SK-N-SH (cell line): ENCODE results near the gene RHCE. TPM values are rescaled to one million over a fixed set of nuclear protein-coding genes. Genes with fewer than 3 reads are reported as not detected.
"Not testable (repeated sequence)": the region's sequence is repeated elsewhere in the genome, so short reads cannot be mapped to it uniquely, and the experiment has no call there.

ENCODE experiments used
- CTCF ChIA-PET: fragments of 300-600, 350-600 bp; formaldehyde crosslinking; extraction: SDS; loops from one replicate; lab custom pipeline; 2021; lab: Yijun Ruan, JAX
- POLR2A ChIA-PET: fragments of 350-600 bp; sonication (Branson Sonifier 250); formaldehyde crosslinking; extraction: SDS; loops from one replicate; lab custom pipeline; 2020; ENCODE audit warnings: antibody characterized with exemption, inconsistent platforms; lab: Yijun Ruan, JAX
- DNase-seq: peaks from one replicate; pipeline ENCODE4 v3.0.0; 2012
- H2AFZ ChIP-seq: fragments of 200-600 bp; sonication (generic); 2 replicates; pipeline ENCODE4 v1.8.1; 2016; ENCODE audit warnings: antibody characterized with exemption, mild to moderate bottlenecking, low read depth
- H3F3A ChIP-seq: fragments of 200-600 bp; sonication (generic); replicated peaks from 2 replicates; pipeline ENCODE3; 2016; ENCODE audit warnings: antibody characterized with exemption, mild to moderate bottlenecking; ENCODE audit not compliant: insufficient read depth
- H3K27ac ChIP-seq, 2 experiments: fragments of 200-500 bp in 1 of 2; fragments of 200-600 bp in 1 of 2; sonication (Bioruptor generic) in 1 of 2; sonication (generic), shearing (Covaris generic) in 1 of 2; 2 replicates each; pipeline versions ENCODE4 v1.5.1 to v1.6.1; 2014 to 2016; ENCODE audit warnings: low read depth in 2 of 2, inconsistent platforms in 1 of 2, low read length in 1 of 2, mild to moderate bottlenecking in 1 of 2, mixed read lengths in 1 of 2
- H3K27me3 ChIP-seq: fragments of 200-600 bp; sonication (generic), shearing (Covaris generic); 2 replicates; pipeline ENCODE4 v1.6.1; 2016; ENCODE audit warnings: mixed run types; ENCODE audit not compliant: insufficient read depth
- H3K36me3 ChIP-seq, 2 experiments: fragments of 200-500 bp in 1 of 2; fragments of 200-600 bp in 1 of 2; sonication (Bioruptor generic) in 1 of 2; sonication (generic) in 1 of 2; replicated peaks in 1 of 2; 2 replicates each; pipeline versions ENCODE3 to v1.5.1; 2014 to 2016; ENCODE audit warnings: low read length in 1 of 2, mild to moderate bottlenecking in 1 of 2; ENCODE audit not compliant: insufficient read depth in 2 of 2, control insufficient read depth in 1 of 2
- H3K4me1 ChIP-seq, 2 experiments: fragments of 200-500 bp in 1 of 2; fragments of 200-600 bp in 1 of 2; sonication (Bioruptor generic) in 1 of 2; sonication (generic), shearing (Covaris generic) in 1 of 2; 2 replicates each; pipeline versions ENCODE4 v1.5.1 to v1.6.1; 2014 to 2016; ENCODE audit warnings: low read depth in 1 of 2, low read length in 1 of 2, mixed run types in 1 of 2; ENCODE audit not compliant: insufficient read depth in 2 of 2, control insufficient read depth in 1 of 2
- H3K4me2 ChIP-seq: fragments of 200-600 bp; sonication (generic), shearing (Covaris generic); 2 replicates; pipeline ENCODE4 v1.6.1; 2017; ENCODE audit warnings: mixed run types
- H3K4me3 ChIP-seq, 2 experiments: fragments of 200-500 bp in 1 of 2; fragments of 200-600 bp in 1 of 2; sonication (Bioruptor generic) in 1 of 2; sonication (generic), shearing (Covaris generic) in 1 of 2; 2 replicates each; pipeline versions ENCODE4 v1.5.1 to v1.8.1; 2014 to 2016; ENCODE audit warnings: low read depth in 2 of 2, inconsistent platforms in 1 of 2, low read length in 1 of 2, mild to moderate bottlenecking in 1 of 2, mixed read lengths in 1 of 2, moderate library complexity in 1 of 2
- H3K79me2 ChIP-seq: fragments of 200-600 bp; sonication (generic); 2 replicates; pipeline ENCODE4 v1.8.1; 2017; ENCODE audit warnings: mild to moderate bottlenecking; ENCODE audit not compliant: insufficient read depth
- H3K9ac ChIP-seq: fragments of 200-600 bp; sonication (generic); 2 replicates; pipeline ENCODE4 v1.6.1; 2017; ENCODE audit warnings: mixed run types
- H3K9me2 ChIP-seq: fragments of 200-600 bp; sonication (generic); 2 replicates; pipeline ENCODE4 v1.6.1; 2017; ENCODE audit warnings: mixed run types
- H3K9me3 ChIP-seq: fragments of 200-600 bp; sonication (generic); 2 replicates; pipeline ENCODE4 v1.6.1; 2017; ENCODE audit warnings: mixed run types, mild to moderate bottlenecking, moderate library complexity
- H4K20me1 ChIP-seq: fragments of 200-600 bp; sonication (generic); 2 replicates; pipeline ENCODE4 v1.6.1; 2017; ENCODE audit warnings: mild to moderate bottlenecking, mixed run types; ENCODE audit not compliant: insufficient read depth
- ELF1 ChIP-seq: IDR thresholded peaks from 2 replicates; pipeline ENCODE4 v1.4.0; 2012
- EP300 ChIP-seq, 2 experiments: IDR thresholded peaks; 2 replicates each; pipeline versions ENCODE4 v1.4.0 to v1.6.1; 2012; ENCODE audit warnings: borderline replicate concordance in 1 of 2, low read depth in 1 of 2, low read length in 1 of 2
- EZH2phosphoT487 ChIP-seq: fragments of 200-600 bp; sonication (generic); IDR thresholded peaks from 2 replicates; pipeline ENCODE4 v1.6.1; 2017; ENCODE audit warnings: low read depth, mixed run types, mild to moderate bottlenecking, antibody characterized with exemption, moderate library complexity, borderline replicate concordance
- GABPA ChIP-seq: IDR thresholded peaks from 2 replicates; pipeline ENCODE4 v1.4.0; 2012; ENCODE audit warnings: low read depth, mild to moderate bottlenecking
- GATA2 ChIP-seq: sonication (generic); formaldehyde crosslinking; IDR thresholded peaks from 2 replicates; pipeline ENCODE4 v1.5.0; 2020; ENCODE audit warnings: mild to moderate bottlenecking, missing genetic modification reagents
- JUND ChIP-seq: IDR thresholded peaks from 2 replicates; pipeline ENCODE4 v1.4.0; 2012
- MXI1 ChIP-seq: IDR thresholded peaks from 2 replicates; pipeline ENCODE4 v1.6.1; 2012; ENCODE audit warnings: mild to moderate bottlenecking, low read depth, low read length, improper control_type of control experiment
- NFIC ChIP-seq: IDR thresholded peaks from 2 replicates; pipeline ENCODE4 v1.4.0; 2012; ENCODE audit warnings: borderline replicate concordance
- NRF1 ChIP-seq: IDR thresholded peaks from 2 replicates; pipeline ENCODE4 v1.6.1; 2012; ENCODE audit warnings: low read depth, mild to moderate bottlenecking, low read length
- POLR2AphosphoS5 ChIP-seq: IDR thresholded peaks from 2 replicates; pipeline ENCODE4 v1.6.1; 2012; ENCODE audit warnings: low read depth, low read length
- RAD21 ChIP-seq: IDR thresholded peaks from 2 replicates; pipeline ENCODE4 v1.6.1; 2012; ENCODE audit warnings: mild to moderate bottlenecking, low read length
- SIN3A ChIP-seq: IDR thresholded peaks from 2 replicates; pipeline ENCODE4 v1.6.1; 2012; ENCODE audit warnings: low read depth, mild to moderate bottlenecking, low read length, moderate library complexity, borderline replicate concordance
- SMC3 ChIP-seq: IDR thresholded peaks from 2 replicates; pipeline ENCODE4 v1.6.1; 2012; ENCODE audit warnings: low read depth, low read length, improper control_type of control experiment
- TAF1 ChIP-seq: IDR thresholded peaks from 2 replicates; pipeline ENCODE4 v1.6.1; 2012; ENCODE audit warnings: low read depth, mild to moderate bottlenecking, low read length, moderate library complexity, borderline replicate concordance
- TCF12 ChIP-seq: IDR thresholded peaks from 2 replicates; pipeline ENCODE4 v1.4.0; 2012
- TEAD4 ChIP-seq: IDR thresholded peaks from 2 replicates; pipeline ENCODE4 v1.4.0; 2012; ENCODE audit warnings: mild to moderate bottlenecking, borderline replicate concordance; ENCODE audit not compliant: insufficient read depth
- WGBS: methylation state at CpG from one replicate; pipeline ENCODE4 v1.1.6; 2017; ENCODE audit warnings: low lambda C conversion rate; 5-methylcytosine and 5-hydroxymethylcytosine counted together
- polyA plus RNA-seq, 3 experiments: library from polyadenylated mRNA; depleted of rRNA; stranded (reverse); fragments of >200 nt; gene quantifications; 2 replicates each; pipeline ENCODE4 v1.2.3, GENCODE V29; 2012
- TF ChIP-seq, protein P1 (sequence below): IDR thresholded peaks from 2 replicates; pipeline ENCODE4; 2012
- TF ChIP-seq, protein P2 (sequence below): fragments of 150-350 bp; IDR thresholded peaks from 2 replicates; pipeline ENCODE4 v1.6.1; 2016; ENCODE audit warnings: mild to moderate bottlenecking, low read depth, low read length

The RHCE gene
- polyA plus RNA-seq, 1 of the 3 experiments (the other 2 are of a cell fraction), result 0.54 TPM

DNA sequence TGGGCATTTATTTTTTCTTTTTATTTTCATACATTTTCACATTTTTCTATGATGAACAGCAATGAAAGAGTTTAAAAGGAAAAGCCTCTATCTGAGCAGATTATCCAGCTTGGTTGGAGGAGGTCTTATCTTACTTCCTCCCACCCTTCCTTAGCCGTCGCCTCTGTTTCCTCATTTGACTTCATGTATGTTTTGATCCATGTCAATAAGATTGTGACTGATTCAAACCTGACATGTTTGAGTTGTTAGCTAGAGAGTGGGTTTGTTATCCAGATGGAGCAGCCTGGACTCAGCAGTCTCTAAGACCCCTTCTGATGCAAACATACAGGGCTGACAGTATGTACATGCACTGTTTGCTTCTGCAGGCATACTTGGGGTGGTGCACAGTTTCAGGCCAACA is 41.2 kb upstream of the RHCE start:
- ChIA-PET POLR2A (no interaction called here), CTCF (no interaction called here)
- H3K4me3 ChIP-seq, result no peak overlapping the region

DNA sequence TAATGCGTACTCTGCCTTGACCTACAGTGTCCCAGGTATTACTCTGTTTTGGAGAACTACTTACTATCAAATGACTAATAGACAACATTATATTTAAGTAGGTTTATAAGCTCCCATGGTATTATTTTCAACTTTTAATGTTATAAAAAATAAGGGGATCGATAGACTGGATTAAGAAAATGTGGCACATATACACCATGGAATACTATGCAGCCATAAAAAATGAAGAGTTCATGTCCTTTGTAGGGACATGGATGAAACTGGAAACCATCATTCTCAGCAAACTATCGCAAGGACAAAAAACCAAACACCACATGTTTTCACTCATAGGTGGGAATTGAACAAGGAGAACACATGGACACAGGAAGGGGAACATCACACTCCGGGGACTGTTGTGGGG is 40.2 kb upstream of the RHCE start:
- POLR2A ChIA-PET, result interaction anchor here (1.2 kb wide), 1 partner anchor 10 kb away, joined by 5 read pairs; no protein-coding TSS in a partner anchor
- H4K20me1 ChIP-seq, H3K27ac ChIP-seq, H3K27me3 ChIP-seq, H3K4me1 ChIP-seq, H2AFZ ChIP-seq, DNase-seq, H3F3A ChIP-seq, H3K4me3 ChIP-seq, H3K4me2 ChIP-seq, H3K9ac ChIP-seq, H3K9me2 ChIP-seq, H3K9me3 ChIP-seq: not testable (repeated sequence)
- H3K79me2 ChIP-seq, result peaks cover 72% of the 10 kb centered on the region
- H3K36me3 ChIP-seq, result peaks cover 24 to 55% of the 10 kb centered on the region in 2 experiments
- CTCF ChIA-PET, result interaction anchor here (0.6 to 1.6 kb wide), 2 partner anchors 10 to 12 kb away, joined by 3 to 4 read pairs; no protein-coding TSS in a partner anchor
- WGBS, result 79% methylated on average over 4 of the region's 4 CpGs

More for the DNA sequence above, 41.2 kb upstream of the RHCE start:
- Histone ChIP-seq H3K4me1 (no peaks in the 10 kb centered on the region; a peak in 2 of 4 replicates), H2AFZ (no peak overlapping the region), H3K9me3 (no peaks in the 10 kb centered on the region), H3K36me3 (peaks cover 18 to 47% of the 10 kb centered on the region in 2 experiments), H3K79me2 (peaks cover 81% of the 10 kb centered on the region), H3K9me2 (no peaks in the 10 kb centered on the region), H3K27ac (no peak overlapping the region), H3F3A (peaks cover 4% of the 10 kb centered on the region), H3K27me3 (no peaks in the 10 kb centered on the region), H3K9ac (no peak overlapping the region), H3K4me2 (no peak overlapping the region), H4K20me1 (peaks cover 7% of the 10 kb centered on the region)
- WGBS, result 100% methylated on average over 2 of the region's 2 CpGs
- DNase-seq, result no peak
- TF ChIP-seq NRF1 (no peak), MXI1 (no peak), EZH2phosphoT487 (no peak), EP300 (IDR thresholded peaks at IDR 0.05; ENCODE audit: borderline replicate concordance in 1 of 2, low read depth in 1 of 2, low read length in 1 of 2) (no peak), POLR2AphosphoS5 (no peak), TEAD4 (no peak), TCF12 (no peak), SMC3 (no peak), ELF1 (no peak), GATA2 (CRISPR knock-in tag) (no peak), GABPA (no peak), JUND (no peak), NFIC (no peak), RAD21 (no peak), TAF1 (no peak), SIN3A (no peak)
- TF ChIP-seq, protein P1, sequence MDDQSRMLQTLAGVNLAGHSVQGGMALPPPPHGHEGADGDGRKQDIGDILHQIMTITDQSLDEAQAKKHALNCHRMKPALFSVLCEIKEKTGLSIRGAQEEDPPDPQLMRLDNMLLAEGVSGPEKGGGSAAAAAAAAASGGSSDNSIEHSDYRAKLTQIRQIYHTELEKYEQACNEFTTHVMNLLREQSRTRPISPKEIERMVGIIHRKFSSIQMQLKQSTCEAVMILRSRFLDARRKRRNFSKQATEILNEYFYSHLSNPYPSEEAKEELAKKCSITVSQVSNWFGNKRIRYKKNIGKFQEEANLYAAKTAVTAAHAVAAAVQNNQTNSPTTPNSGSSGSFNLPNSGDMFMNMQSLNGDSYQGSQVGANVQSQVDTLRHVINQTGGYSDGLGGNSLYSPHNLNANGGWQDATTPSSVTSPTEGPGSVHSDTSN, result no peak
- TF ChIP-seq, protein P2, sequence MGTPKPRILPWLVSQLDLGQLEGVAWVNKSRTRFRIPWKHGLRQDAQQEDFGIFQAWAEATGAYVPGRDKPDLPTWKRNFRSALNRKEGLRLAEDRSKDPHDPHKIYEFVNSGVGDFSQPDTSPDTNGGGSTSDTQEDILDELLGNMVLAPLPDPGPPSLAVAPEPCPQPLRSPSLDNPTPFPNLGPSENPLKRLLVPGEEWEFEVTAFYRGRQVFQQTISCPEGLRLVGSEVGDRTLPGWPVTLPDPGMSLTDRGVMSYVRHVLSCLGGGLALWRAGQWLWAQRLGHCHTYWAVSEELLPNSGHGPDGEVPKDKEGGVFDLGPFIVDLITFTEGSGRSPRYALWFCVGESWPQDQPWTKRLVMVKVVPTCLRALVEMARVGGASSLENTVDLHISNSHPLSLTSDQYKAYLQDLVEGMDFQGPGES, result no peak
